Upper lobe of left lung (tissue), 6 donors: ENCODE results near the gene RUFY3. TPM values are rescaled to one million over a fixed set of nuclear protein-coding genes. Genes with fewer than 3 reads are reported as not detected.
A peak's percentile ranks its signal among the peaks of the same experiment; 100 is the strongest.

ENCODE experiments used
- ATAC-seq, 2 donors: fragments of 200-7000 bp; cut with Tn5 transposase; one replicate each; pipeline ENCODE4 v1.9.1; 2022; ENCODE audit warnings: mild to moderate bottlenecking in 2 of 2, moderate library complexity in 2 of 2; ENCODE audit not compliant: low FRiP score in 2 of 2
- DNase-seq, 2 donors: peaks; one replicate each; pipeline ENCODE4 v3.0.0-alpha.2; 2019 to 2020
- H3K27ac ChIP-seq, 4 donors: fragments of 200-600 bp; sonication (generic); one replicate each; pipeline ENCODE4 v1.5.1; 2016 to 2019
- H3K27me3 ChIP-seq, 4 donors: fragments of 200-600 bp; sonication (generic); one replicate each; pipeline ENCODE4 v1.5.1; 2017 to 2019
- H3K36me3 ChIP-seq, 4 donors: fragments of 200-600 bp; sonication (generic); one replicate each; pipeline ENCODE4 v1.5.1; 2016 to 2019
- H3K4me1 ChIP-seq, 4 donors: fragments of 200-600 bp; sonication (generic); one replicate each; pipeline ENCODE4 v1.5.1; 2018 to 2019
- H3K4me3 ChIP-seq, 4 donors: fragments of 200-600 bp; sonication (generic); one replicate each; pipeline ENCODE4 v1.5.1; 2017 to 2019; ENCODE audit warnings: mild to moderate bottlenecking in 2 of 4, moderate library complexity in 1 of 4
- H3K9me3 ChIP-seq, 4 donors: fragments of 200-600 bp; sonication (generic); one replicate each; pipeline ENCODE4 v1.5.1; 2018 to 2019
- EP300 ChIP-seq, 4 donors: sonication (generic); formaldehyde crosslinking; IDR thresholded peaks; one replicate each; pipeline ENCODE4 v1.5.1; 2017; ENCODE audit warnings: antibody characterized with exemption in 4 of 4, control low read depth in 2 of 4
- POLR2A ChIP-seq, 4 donors: fragments of 450-650 bp; IDR thresholded peaks; one replicate each; pipeline ENCODE4 v1.5.1; 2016 to 2017; ENCODE audit warnings: antibody characterized with exemption in 4 of 4, mild to moderate bottlenecking in 2 of 4
- POLR2AphosphoS5 ChIP-seq, 2 donors: sonication (generic); formaldehyde crosslinking; IDR thresholded peaks; one replicate each; pipeline ENCODE4 v1.5.1; 2017; ENCODE audit warnings: antibody characterized with exemption in 2 of 2
- WGBS, 2 donors: methylation state at CpG; one replicate each; pipeline ENCODE4 v1.1.5; 2017 to 2018; 5-methylcytosine and 5-hydroxymethylcytosine counted together
- total RNA-seq, 6 donors: library from RNA; depleted of rRNA in 4 of 6; stranded (reverse); fragments of >200 nt in 4 of 6; gene quantifications; one replicate each; pipeline versions ENCODE4 v1.1.0 to v1.2.1, GENCODE V29; 2016 to 2021
- TF ChIP-seq, protein P1 (sequence below), 6 experiments: fragments of 450-650 bp in 4 of 6; fragments of 200-600 bp in 2 of 6; sonication (generic) in 2 of 6; IDR thresholded peaks; one replicate each; pipeline ENCODE4 v1.5.1; 2016 to 2019; ENCODE audit warnings: antibody characterized with exemption in 6 of 6
- donor health status: DM: no; HTN: no; CAD: no; lungs with moderate emphysema.
- donor health status: DM: no; HTN: yes; CAD: no; lungs with severe emphysema.

Gene RUFY3
- total RNA-seq, result 100 to 1,000 TPM in 2 of 6 donors, 10 to 100 TPM in 4; 65.1 to 161 (median 80.8) TPM

- WGBS, 2 donors, result 55 to 62% methylated on average over 3 of the region's 3 CpGs
- Histone ChIP-seq H3K9me3 (no peaks in the 10 kb centered on the region), H3K4me3 (peak within 1 kb of the TSS in 3 of 4 donors; percentile 16 to 37 (median 33)), H3K36me3 (no peaks in the 10 kb centered on the region), H3K27me3 (no peaks in the 10 kb centered on the region), H3K27ac (no peak within 1 kb of the TSS), H3K4me1 (peaks cover 0 to 17% (median 7%) of the 10 kb centered on the region in 4 donors)
- TF ChIP-seq EP300 (IDR thresholded peaks at IDR 0.05) (no peak), POLR2A (IDR thresholded peaks at IDR 0.05) (no peak)
- DNase-seq, result no peak
- ATAC-seq, result peak; percentile 72 to 94
Observed at GRCh38 chr4:70721747-70722146, at the start of gene RUFY3. Gene RUFY3 (plus strand): TSS chr4:70721964. CDS start chr4:70722574, 610 bp downstream.

- H3K9me3 ChIP-seq, result no peaks in the 10 kb centered on the region
- TF ChIP-seq EP300 (IDR thresholded peaks at IDR 0.05), result no peak
- TF ChIP-seq POLR2AphosphoS5 (IDR thresholded peaks at IDR 0.05), result no peak
- H3K27ac ChIP-seq, result no peak overlapping the region
- H3K4me3 ChIP-seq, result no peak overlapping the region
- ATAC-seq (no peak), DNase-seq (no peak)
- no peaks in the 10 kb centered on the region for H3K27me3 ChIP-seq
- H3K36me3 ChIP-seq, result no peaks in the 10 kb centered on the region
- H3K4me1 ChIP-seq, result no peaks in the 10 kb centered on the region
Observed at GRCh38 chr4:70674191-70674590, 47.6 kb upstream of the RUFY3 start.

DNA sequence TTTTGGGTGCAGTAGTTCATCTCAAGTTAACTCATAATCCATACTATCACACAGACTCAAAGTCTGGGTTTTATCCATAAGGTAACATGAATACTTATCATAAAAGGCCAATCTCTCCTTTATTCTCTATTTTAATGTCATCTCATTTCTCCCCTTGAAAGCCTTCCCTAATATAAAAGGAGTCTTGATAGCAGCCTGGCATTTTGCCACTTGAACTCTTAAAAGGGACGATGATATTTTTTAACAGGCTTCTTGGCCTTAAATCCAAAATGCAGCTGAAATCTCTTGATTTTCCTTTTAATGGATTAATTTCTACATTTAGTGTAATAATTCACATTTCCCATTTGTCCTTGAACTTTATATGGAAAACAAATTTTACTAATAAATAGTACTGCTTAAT, 47.0 kb upstream of the RUFY3 start:
- no peaks in the 10 kb centered on the region for H3K4me1 ChIP-seq
- H3K9me3 ChIP-seq, result no peaks in the 10 kb centered on the region
- no peak for ATAC-seq
- no peak overlapping the region for H3K27ac ChIP-seq
- H3K27me3 ChIP-seq, result no peaks in the 10 kb centered on the region
- no peaks in the 10 kb centered on the region for H3K36me3 ChIP-seq
- DNase-seq, result no peak
- H3K4me3 ChIP-seq, result no peak overlapping the region
- 54 to 55% methylated on average over 1 of the region's 1 CpG for WGBS, 2 donors
- TF ChIP-seq EP300 (IDR thresholded peaks at IDR 0.05) (no peak), POLR2A (IDR thresholded peaks at IDR 0.05) (no peak), POLR2AphosphoS5 (IDR thresholded peaks at IDR 0.05) (no peak)
- TF ChIP-seq, protein P1, sequence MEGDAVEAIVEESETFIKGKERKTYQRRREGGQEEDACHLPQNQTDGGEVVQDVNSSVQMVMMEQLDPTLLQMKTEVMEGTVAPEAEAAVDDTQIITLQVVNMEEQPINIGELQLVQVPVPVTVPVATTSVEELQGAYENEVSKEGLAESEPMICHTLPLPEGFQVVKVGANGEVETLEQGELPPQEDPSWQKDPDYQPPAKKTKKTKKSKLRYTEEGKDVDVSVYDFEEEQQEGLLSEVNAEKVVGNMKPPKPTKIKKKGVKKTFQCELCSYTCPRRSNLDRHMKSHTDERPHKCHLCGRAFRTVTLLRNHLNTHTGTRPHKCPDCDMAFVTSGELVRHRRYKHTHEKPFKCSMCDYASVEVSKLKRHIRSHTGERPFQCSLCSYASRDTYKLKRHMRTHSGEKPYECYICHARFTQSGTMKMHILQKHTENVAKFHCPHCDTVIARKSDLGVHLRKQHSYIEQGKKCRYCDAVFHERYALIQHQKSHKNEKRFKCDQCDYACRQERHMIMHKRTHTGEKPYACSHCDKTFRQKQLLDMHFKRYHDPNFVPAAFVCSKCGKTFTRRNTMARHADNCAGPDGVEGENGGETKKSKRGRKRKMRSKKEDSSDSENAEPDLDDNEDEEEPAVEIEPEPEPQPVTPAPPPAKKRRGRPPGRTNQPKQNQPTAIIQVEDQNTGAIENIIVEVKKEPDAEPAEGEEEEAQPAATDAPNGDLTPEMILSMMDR (IDR thresholded peaks at IDR 0.05), result no peak

DNA sequence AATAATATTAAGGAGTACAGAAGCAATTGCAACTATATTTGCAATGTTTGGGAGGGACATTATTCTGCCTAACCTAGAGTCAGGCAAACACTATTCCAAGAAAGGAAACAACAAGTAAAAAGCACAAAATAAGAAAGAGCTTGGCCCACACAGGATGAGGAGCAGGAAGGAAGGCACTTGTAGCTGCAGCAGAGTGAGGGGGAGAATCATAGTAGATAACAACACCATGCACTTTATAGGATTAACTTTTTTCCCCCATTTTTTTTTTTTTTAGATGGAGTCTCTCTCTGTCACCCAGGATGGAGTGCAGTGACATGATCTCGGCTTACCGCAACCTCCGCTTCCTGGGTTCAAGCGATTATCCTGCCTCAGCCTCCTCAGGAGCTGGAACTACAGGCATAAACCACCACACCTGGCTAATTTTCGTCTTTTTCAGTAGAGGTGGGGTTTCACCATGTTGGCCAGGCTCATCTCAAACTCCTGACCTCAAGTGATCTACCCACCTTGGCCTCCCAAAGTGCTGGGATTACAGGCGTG, 45.1 kb upstream of the RUFY3 start:
- no peak overlapping the region for H3K4me3 ChIP-seq
- 93% methylated on average over 6 of the region's 6 CpGs for WGBS, 2 donors
- no peak for TF ChIP-seq POLR2AphosphoS5 (IDR thresholded peaks at IDR 0.05)
- TF ChIP-seq EP300 (IDR thresholded peaks at IDR 0.05), result no peak
- TF ChIP-seq POLR2A (IDR thresholded peaks at IDR 0.05), result no peak
- TF ChIP-seq, protein P1 (IDR thresholded peaks at IDR 0.05), result no peak

DNA sequence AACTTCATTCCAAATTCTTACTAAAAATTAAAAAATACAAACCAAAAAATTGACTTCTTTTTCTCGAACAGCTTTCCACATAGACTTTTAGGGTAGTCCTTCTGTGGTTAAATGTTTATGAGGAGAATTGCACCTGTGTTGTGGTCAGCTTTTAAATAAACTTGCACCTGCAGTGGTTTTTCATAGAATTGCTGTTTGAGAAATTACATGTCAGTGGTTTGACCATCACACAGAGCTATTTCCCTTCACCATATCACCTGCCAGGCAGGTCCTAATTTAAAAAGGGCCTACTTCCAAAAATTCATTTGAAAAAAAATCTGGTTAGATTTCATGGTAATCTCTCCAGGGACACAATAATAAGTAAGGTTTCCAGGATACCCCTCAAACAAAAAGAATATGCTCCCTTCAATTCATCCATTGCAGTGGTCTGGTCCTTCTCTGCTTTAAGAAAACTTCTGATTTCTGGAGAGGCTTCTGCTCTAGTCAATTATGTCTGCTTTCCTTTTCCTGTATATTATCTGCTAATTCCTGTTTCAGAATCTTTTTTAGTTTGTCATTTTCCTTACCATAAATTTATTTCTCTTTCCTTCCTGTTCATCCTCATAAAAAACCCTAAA, 43.3 kb upstream of the RUFY3 start:
- WGBS, 2 donors, result 83 to 88% methylated on average over 1 of the region's 1 CpG
- Histone ChIP-seq H3K27me3 (no peaks in the 10 kb centered on the region), H3K4me3 (no peak overlapping the region), H3K27ac (no peak overlapping the region), H3K36me3 (no peaks in the 10 kb centered on the region), H3K9me3 (no peaks in the 10 kb centered on the region), H3K4me1 (no peaks in the 10 kb centered on the region)
- ATAC-seq, result no peak
- no peak for DNase-seq
- TF ChIP-seq POLR2A (IDR thresholded peaks at IDR 0.05), result no peak
- no peak for TF ChIP-seq EP300 (IDR thresholded peaks at IDR 0.05)
- TF ChIP-seq, protein P1 (IDR thresholded peaks at IDR 0.05), result no peak
- TF ChIP-seq POLR2AphosphoS5 (IDR thresholded peaks at IDR 0.05), result no peak

More for the DNA sequence above, 45.1 kb upstream of the RUFY3 start:
- no peaks in the 10 kb centered on the region for H3K36me3 ChIP-seq
- no peaks in the 10 kb centered on the region for H3K4me1 ChIP-seq
- no peaks in the 10 kb centered on the region for H3K27me3 ChIP-seq
- DNase-seq (no peak), ATAC-seq (no peak)
- no peak overlapping the region for H3K27ac ChIP-seq
- H3K9me3 ChIP-seq, result no peaks in the 10 kb centered on the region

- H3K4me1 ChIP-seq, result no peaks in the 10 kb centered on the region
- ATAC-seq (no peak), DNase-seq (no peak)
- H3K36me3 ChIP-seq, result no peaks in the 10 kb centered on the region
- TF ChIP-seq POLR2AphosphoS5 (IDR thresholded peaks at IDR 0.05) (no peak), POLR2A (IDR thresholded peaks at IDR 0.05) (no peak), EP300 (IDR thresholded peaks at IDR 0.05) (no peak)
- TF ChIP-seq, protein P1 (IDR thresholded peaks at IDR 0.05), result no peak
- H3K4me3 ChIP-seq, result no peak overlapping the region
- no peak overlapping the region for H3K27ac ChIP-seq
- H3K27me3 ChIP-seq, result no peaks in the 10 kb centered on the region
- no peaks in the 10 kb centered on the region for H3K9me3 ChIP-seq
Observed at GRCh38 chr4:70680934-70681333, 40.8 kb upstream of the RUFY3 start.
